Endothelial cell of umbilical vein (primary cell): Measurements from ENCODE around the gene KRT38.

Experiments used
- CTCF ChIP-seq, 2 donors: IDR thresholded peaks; 1 replicate in 1 of 2; 2 replicates in 1 of 2; pipeline ENCODE4 v1.5.1; 2011; ENCODE audit warnings: low read length in 2 of 2, mild to moderate bottlenecking in 2 of 2, moderate library complexity in 2 of 2, control low read depth in 1 of 2, inconsistent platforms in 1 of 2, low read depth in 1 of 2; ENCODE audit not compliant: insufficient read depth in 1 of 2; ENCODE audit errors: extremely low read depth in 1 of 2
- EZH2 ChIP-seq: IDR thresholded peaks from 2 replicates; pipeline ENCODE4 v1.6.1; 2012; ENCODE audit warnings: borderline replicate concordance, low read depth, mild to moderate bottlenecking, moderate library complexity, low read length, inconsistent platforms; ENCODE audit not compliant: severe bottlenecking
- FOS ChIP-seq: IDR thresholded peaks from 2 replicates; pipeline ENCODE4 v1.6.1; 2011; ENCODE audit warnings: mild to moderate bottlenecking, low read length, moderate library complexity, borderline replicate concordance; ENCODE audit not compliant: insufficient read depth
- JUN ChIP-seq: IDR thresholded peaks from 2 replicates; pipeline ENCODE4 v1.6.1; 2011; ENCODE audit warnings: borderline replicate concordance, low read depth; ENCODE audit not compliant: insufficient read length, insufficient read depth
- MYC ChIP-seq: IDR thresholded peaks from one replicate; pipeline ENCODE4 v1.6.1; 2011; ENCODE audit warnings: mild to moderate bottlenecking, low read depth, low read length
- POLR2A ChIP-seq: IDR thresholded peaks from 2 replicates; pipeline ENCODE4 v1.6.1; 2012; ENCODE audit warnings: low read depth, mild to moderate bottlenecking, control low read depth, low read length
- POLR2AphosphoS5 ChIP-seq: IDR thresholded peaks from 2 replicates; pipeline ENCODE4 v1.6.1; 2012; ENCODE audit warnings: low read depth, mild to moderate bottlenecking, control low read depth, low read length, moderate library complexity; ENCODE audit not compliant: insufficient read depth
- TF ChIP-seq, protein P1 (sequence below): IDR thresholded peaks from 2 replicates; pipeline ENCODE4 v1.6.1; 2011; ENCODE audit not compliant: insufficient read depth, insufficient read length

DNA sequence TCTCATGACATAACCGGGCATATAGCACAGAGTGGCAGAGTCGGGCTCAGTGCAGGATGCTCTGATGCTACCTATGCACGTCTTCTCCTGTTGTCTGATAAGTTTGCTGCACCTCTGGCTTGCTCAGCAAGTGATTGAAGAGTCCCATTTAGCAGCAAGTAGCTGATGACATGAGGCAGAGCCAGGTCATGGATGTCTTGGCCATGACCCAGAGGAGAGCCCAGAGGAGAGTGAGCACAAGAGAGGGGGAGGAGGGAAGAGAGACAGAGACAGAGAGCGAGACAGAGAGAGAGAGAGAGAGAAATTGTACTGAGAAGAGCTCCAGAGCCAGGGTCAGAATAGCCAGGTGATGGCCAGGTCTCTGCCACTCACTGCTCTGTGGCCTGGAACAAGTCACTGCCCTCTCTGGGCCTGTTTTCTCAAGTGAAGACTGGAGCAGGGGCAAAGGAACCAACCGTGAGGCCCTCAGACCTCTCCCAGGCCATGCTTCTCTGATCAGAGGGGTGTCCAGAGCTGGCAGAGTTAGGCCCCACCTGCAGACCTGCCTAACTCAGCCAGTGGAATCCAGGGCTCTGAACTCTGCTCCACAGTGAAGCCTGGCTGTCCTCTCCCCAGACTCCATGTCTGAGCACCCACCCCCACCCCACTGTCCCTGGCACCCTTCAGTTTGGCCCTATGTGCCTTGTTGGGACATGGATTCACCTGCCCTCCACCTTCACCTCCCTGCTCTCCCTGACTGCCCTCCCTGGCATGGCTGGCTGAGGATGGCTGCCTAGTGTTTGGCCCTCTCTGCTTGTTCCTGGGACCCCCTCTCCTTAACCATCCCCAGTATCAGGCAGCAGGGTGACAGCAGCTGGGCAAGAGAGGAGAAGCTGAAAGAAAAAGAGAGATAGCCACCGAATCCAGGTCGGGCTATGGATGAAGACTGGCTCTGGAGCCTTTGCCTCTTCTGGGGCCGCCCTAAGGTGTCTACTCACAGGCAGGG, 44.4 kb upstream of the KRT38 start:
- TF ChIP-seq CTCF (IDR thresholded peaks at IDR 0.05; ENCODE audit: extremely low read depth in 1 of 2, insufficient read depth in 1 of 2, low read depth in 1 of 2, low read length in 2 of 2), result no peak
- no peak for TF ChIP-seq EZH2
- no peak for TF ChIP-seq POLR2AphosphoS5
- no peak for TF ChIP-seq POLR2A
- TF ChIP-seq MYC, result no peak
- TF ChIP-seq FOS, result no peak
- TF ChIP-seq, protein P1, sequence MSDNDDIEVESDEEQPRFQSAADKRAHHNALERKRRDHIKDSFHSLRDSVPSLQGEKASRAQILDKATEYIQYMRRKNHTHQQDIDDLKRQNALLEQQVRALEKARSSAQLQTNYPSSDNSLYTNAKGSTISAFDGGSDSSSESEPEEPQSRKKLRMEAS, result no peak
- no peak for TF ChIP-seq JUN
